ENCODE measurements around the gene MGME1. TPM values are rescaled to one million over a fixed set of nuclear protein-coding genes. Genes with fewer than 3 reads are reported as not detected.
"Not testable (repeated sequence)": the region's sequence is repeated elsewhere in the genome, so short reads cannot be mapped to it uniquely, and the experiment has no call there.

The MGME1 gene
- polyA plus RNA-seq, 1 donor = 16.5 TPM

- DNase-seq (ENCODE audit: low read depth) = no peak
Measured at GRCh38 chr20:18020931-18021330, 52.1 kb downstream of the MGME1 start.

- DNase-seq (ENCODE audit: low read depth) = no peak
Measured at GRCh38 chr20:18024606-18025127, 55.8 kb downstream of the MGME1 start.

DNA sequence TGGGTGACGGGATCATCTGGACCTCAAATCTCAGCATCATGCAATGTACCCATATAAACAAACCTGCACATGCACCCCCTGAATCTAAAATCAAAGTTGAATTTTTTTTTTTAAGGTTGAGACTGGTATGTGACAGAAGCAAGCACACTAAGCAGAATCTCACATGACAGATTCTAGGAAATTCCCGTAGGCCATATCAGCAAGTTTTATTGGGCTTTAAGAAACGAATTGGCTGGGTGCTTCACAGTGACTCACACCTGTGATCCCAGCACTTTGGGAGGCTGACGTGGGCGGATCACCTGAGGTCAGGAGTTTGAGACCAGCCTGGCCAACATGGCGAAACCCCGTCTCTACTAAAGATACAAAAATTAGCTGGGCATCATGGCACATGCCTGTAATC is 58.2 kb downstream of the MGME1 start:
- DNase-seq (ENCODE audit: low read depth) = not testable (repeated sequence)

- DNase-seq (ENCODE audit: low read depth) = no peak
Measured at GRCh38 chr20:18030020-18030419, 61.2 kb downstream of the MGME1 start.

- no peak for DNase-seq (ENCODE audit: low read depth)
Measured at GRCh38 chr20:18031050-18031449, 62.2 kb downstream of the MGME1 start.

DNA sequence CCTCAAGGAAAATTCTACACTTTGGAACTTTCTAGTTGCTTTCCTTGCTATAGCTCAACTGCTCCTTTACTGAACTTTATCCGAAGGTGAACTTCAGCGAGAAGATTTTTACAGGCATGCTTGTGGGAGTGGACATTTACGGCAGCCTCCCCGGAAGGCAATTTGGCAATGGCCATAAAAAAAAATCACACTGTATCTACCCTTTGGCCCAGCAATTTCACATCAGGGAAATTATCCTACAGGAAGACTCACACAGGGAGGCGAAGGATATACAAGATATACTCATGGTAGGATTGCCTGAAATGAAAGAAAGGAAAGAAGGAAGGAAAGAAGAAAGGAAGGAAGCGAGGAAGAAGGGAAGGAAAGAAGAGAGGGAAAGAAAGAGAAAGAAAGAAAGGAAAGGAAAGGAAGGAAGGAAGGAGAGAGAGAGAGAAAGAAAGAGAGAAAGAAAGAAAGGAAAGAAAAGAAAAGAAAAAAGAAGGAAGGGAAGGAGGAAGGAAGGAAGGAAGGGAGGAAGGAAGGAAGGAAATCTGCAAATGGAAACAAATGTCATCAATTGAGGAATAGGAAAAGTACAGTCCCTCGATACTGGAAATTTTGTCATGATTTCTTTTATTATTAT is 63.2 kb downstream of the MGME1 start:
- DNase-seq (ENCODE audit: low read depth) = no peak

DNA sequence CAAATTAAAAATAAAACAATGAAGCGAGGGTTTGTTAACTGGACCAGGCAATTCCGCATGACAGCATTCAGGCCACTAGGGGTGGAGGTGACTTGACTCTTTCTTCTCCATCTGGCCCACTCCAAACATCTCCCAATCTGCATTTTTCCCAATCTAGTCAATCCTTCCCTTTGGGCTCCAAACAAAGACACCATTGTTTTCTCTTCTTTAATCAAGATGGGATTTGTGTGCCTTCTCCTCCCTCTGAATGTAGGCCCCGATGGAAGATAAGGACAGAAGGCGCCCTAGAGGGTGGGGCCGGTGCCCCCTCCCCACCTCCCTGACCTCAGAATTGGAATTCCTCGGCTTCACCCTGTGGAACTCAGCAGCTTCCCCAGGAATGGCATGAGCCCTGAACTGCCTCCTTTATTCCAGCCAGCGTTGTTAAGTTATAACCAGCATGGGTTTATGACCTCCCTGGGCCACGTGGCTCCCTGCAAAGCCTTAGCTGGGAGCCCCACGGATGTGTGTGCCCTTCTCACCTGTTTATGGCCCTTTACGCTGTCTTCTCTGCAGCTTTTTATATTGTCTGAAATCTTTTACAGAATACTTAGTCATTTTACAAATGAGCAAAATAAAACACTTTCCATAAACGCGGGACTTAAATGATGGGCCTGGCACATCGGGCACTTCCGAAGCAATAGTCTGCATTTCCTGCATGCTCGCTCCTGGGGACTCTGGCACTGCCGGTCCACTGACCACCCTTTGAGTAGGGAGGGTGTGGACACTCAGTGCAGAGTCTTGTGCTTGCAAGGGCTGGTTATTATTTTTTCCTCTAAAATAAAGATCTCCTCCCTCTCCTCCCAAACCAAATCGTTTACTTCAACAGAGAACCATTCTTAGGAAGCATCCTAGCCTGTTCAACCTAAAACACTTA is 64.4 kb downstream of the MGME1 start:
- no peak for DNase-seq (ENCODE audit: low read depth)

DNA sequence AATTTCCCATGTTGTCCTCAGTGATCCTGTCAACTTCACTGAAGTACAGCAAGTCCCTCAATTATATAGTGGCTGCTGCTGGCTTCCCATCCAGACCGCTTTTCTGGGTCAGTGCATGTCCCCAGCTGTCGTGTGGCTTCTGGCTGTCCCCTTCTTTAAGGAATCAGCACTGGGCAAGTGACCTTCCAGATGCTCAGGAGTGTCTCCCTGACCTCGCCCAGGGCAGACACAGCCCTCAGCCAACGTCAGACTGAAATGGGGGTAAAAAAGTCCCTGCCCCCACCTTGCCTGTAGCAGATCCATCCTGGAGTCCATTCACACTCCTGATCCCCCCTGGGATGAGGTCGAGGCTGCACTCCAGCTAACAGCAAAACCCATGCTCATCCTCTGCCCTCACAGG is 65.2 kb downstream of the MGME1 start:
- no peak for DNase-seq (ENCODE audit: low read depth)

- DNase-seq (ENCODE audit: low read depth) = no peak
Measured at GRCh38 chr20:18039063-18039462, 70.2 kb downstream of the MGME1 start.

Other genes starting within 250 kb of the MGME1 start
- 98.6 TPM for gene SNX5, start 224 bp upstream of the MGME1 start, polyA plus RNA-seq (ENCODE audit: insufficient read length)
- not detected for gene OVOL2, start 88.9 kb downstream of the MGME1 start, polyA plus RNA-seq (ENCODE audit: insufficient read length)
- gene KAT14, start 168.8 kb downstream of the MGME1 start, polyA plus RNA-seq (ENCODE audit: insufficient read length) = 20.8 TPM
- 9.7 TPM for gene PET117, start 168.8 kb downstream of the MGME1 start, polyA plus RNA-seq (ENCODE audit: insufficient read length)

Data from forelimb muscle (tissue), 1 donor.